Neural cell (in vitro differentiated cells): ENCODE data around the gene CNTNAP5. TPM values are rescaled to one million over a fixed set of nuclear protein-coding genes. Genes with fewer than 3 reads are reported as not detected.

Source experiments
- H2AFZ ChIP-seq: fragments of 200-600, 300-800 bp; sonication (generic), shearing (Covaris generic); 2 replicates; pipeline ENCODE4 v1.6.0; 2014; ENCODE audit warnings: low read depth, mild to moderate bottlenecking, antibody characterized with exemption, low read length, moderate library complexity
- H3F3A ChIP-seq: fragments of 200-600 bp; shearing (Covaris generic); 2 replicates; pipeline ENCODE4 v1.6.1; 2016; ENCODE audit warnings: mild to moderate bottlenecking, moderate library complexity, mixed read lengths, antibody characterized with exemption, low read length; ENCODE audit not compliant: insufficient read depth, poor library complexity, severe bottlenecking
- H3K27ac ChIP-seq: fragments of 200-600, 300-800 bp; sonication (generic), shearing (Covaris generic); 2 replicates; pipeline ENCODE4 v1.5.1; 2014; ENCODE audit warnings: mild to moderate bottlenecking, low read length, moderate library complexity
- H3K27me3 ChIP-seq: fragments of 300-800, 200-600 bp; sonication (generic), shearing (Covaris generic); 2 replicates; pipeline ENCODE4 v1.6.0; 2014; ENCODE audit warnings: mild to moderate bottlenecking, low read depth, low read length, moderate library complexity; ENCODE audit not compliant: insufficient read depth
- H3K36me3 ChIP-seq: fragments of 300-800, 200-600 bp; sonication (generic), shearing (Covaris generic); 2 replicates; pipeline ENCODE4 v1.5.1; 2014; ENCODE audit warnings: mild to moderate bottlenecking, antibody characterized with exemption, low read length, moderate library complexity; ENCODE audit not compliant: insufficient read depth
- H3K4me2 ChIP-seq: fragments of 300-800, 200-600 bp; sonication (generic), shearing (Covaris generic); 2 replicates; pipeline ENCODE4 v1.6.0; 2014; ENCODE audit warnings: mild to moderate bottlenecking, low read length
- H3K4me3 ChIP-seq: fragments of 300-800, 200-600 bp; sonication (generic), shearing (Covaris generic); 2 replicates; pipeline ENCODE4 v1.5.1; 2014; ENCODE audit warnings: mild to moderate bottlenecking, low read length, moderate library complexity
- H3K79me2 ChIP-seq: fragments of 200-600 bp; shearing (Covaris generic); replicated peaks from 2 replicates; pipeline ENCODE4 v1.6.0; 2014; ENCODE audit warnings: mild to moderate bottlenecking, low read length, moderate library complexity; ENCODE audit not compliant: insufficient read depth
- H3K9ac ChIP-seq: fragments of 300-800, 200-600 bp; sonication (generic), shearing (Covaris generic); 2 replicates; pipeline ENCODE4 v1.6.1; 2016; ENCODE audit warnings: mild to moderate bottlenecking, low read length, mixed read lengths
- H3K9me2 ChIP-seq: fragments of 200-600 bp; shearing (Covaris generic); 2 replicates; pipeline ENCODE4 v1.6.1; 2016; ENCODE audit warnings: mild to moderate bottlenecking, low read length, mixed read lengths; ENCODE audit not compliant: insufficient read depth
- H3K9me3 ChIP-seq: fragments of 200-600, 300-800 bp; sonication (generic), shearing (Covaris generic); 2 replicates; pipeline ENCODE4 v1.6.1; 2016; ENCODE audit warnings: mild to moderate bottlenecking, mixed run types, low read length, moderate library complexity, mixed read lengths
- H4K20me1 ChIP-seq: fragments of 200-600 bp; shearing (Covaris generic); 2 replicates; pipeline ENCODE4 v1.6.1; 2016; ENCODE audit warnings: mild to moderate bottlenecking, mixed run types; ENCODE audit not compliant: insufficient read depth
- CTCF ChIP-seq: fragments of 450-650 bp; IDR thresholded peaks from 2 replicates; pipeline ENCODE4 v1.5.1; 2014; ENCODE audit warnings: antibody characterized with exemption, mild to moderate bottlenecking, moderate library complexity; ENCODE audit not compliant: poor library complexity, severe bottlenecking
- EP300 ChIP-seq: fragments of 450-650 bp; conservative IDR thresholded peaks from 2 replicates; pipeline ENCODE4 v1.6.1; 2014; ENCODE audit warnings: antibody characterized with exemption, mild to moderate bottlenecking, moderate library complexity; ENCODE audit not compliant: poor library complexity, severe bottlenecking
- EZH2 ChIP-seq: fragments of 200-600, 300-800 bp; shearing (Covaris generic), sonication (generic); IDR thresholded peaks from 2 replicates; pipeline ENCODE4 v1.6.1; 2014; ENCODE audit warnings: antibody characterized with exemption, low read length, borderline replicate concordance, mild to moderate bottlenecking; ENCODE audit not compliant: insufficient read depth, poor library complexity, severe bottlenecking
- MXI1 ChIP-seq: fragments of 450-650 bp; conservative IDR thresholded peaks from 2 replicates; pipeline ENCODE4 v1.6.1; 2014; ENCODE audit warnings: antibody characterized with exemption, mild to moderate bottlenecking; ENCODE audit not compliant: poor library complexity, severe bottlenecking
- POLR2AphosphoS5 ChIP-seq: IDR thresholded peaks from 2 replicates; pipeline ENCODE4 v1.6.1; 2012
- RAD21 ChIP-seq: fragments of 450-650 bp; conservative IDR thresholded peaks from 2 replicates; pipeline ENCODE4 v1.6.1; 2014; ENCODE audit warnings: antibody characterized with exemption, mild to moderate bottlenecking, moderate library complexity
- REST ChIP-seq: IDR thresholded peaks from 2 replicates; pipeline ENCODE4 v1.6.1; 2012; ENCODE audit warnings: borderline replicate concordance
- SMC3 ChIP-seq: fragments of 450-650 bp; conservative IDR thresholded peaks from 2 replicates; pipeline ENCODE4 v1.6.1; 2014; ENCODE audit warnings: antibody characterized with exemption, mild to moderate bottlenecking, moderate library complexity; ENCODE audit not compliant: poor library complexity
- TAF1 ChIP-seq: IDR thresholded peaks from 2 replicates; pipeline ENCODE4 v1.6.1; 2012; ENCODE audit warnings: low read depth
- polyA plus RNA-seq: library from polyadenylated mRNA; depleted of rRNA; stranded (reverse); fragments of >200 nt; gene quantifications from 2 replicates; pipeline ENCODE4 v1.2.3, GENCODE V29; 2014

The CNTNAP5 gene
- polyA plus RNA-seq, 1 donor from 2014 or later, result 19.3 TPM

- Histone ChIP-seq H3K4me3 (no peak overlapping the region), H4K20me1 (no peaks in the 10 kb centered on the region), H3K9me2 (no peaks in the 10 kb centered on the region), H3K9ac (no peak overlapping the region), H3K9me3 (no peaks in the 10 kb centered on the region), H3K27ac (no peak overlapping the region), H3K4me2 (no peak overlapping the region), H3K27me3 (no peaks in the 10 kb centered on the region), H2AFZ (no peak overlapping the region), H3F3A (no peaks in the 10 kb centered on the region), H3K79me2 (no peaks in the 10 kb centered on the region), H3K36me3 (peaks cover 2% of the 10 kb centered on the region)
- no peak for TF ChIP-seq EZH2
- TF ChIP-seq MXI1, result no peak
- TF ChIP-seq POLR2AphosphoS5, result no peak
- no peak for TF ChIP-seq EP300
- TF ChIP-seq TAF1, result no peak
- no peak for TF ChIP-seq SMC3
- TF ChIP-seq REST, result no peak
- no peak for TF ChIP-seq RAD21
- no peak for TF ChIP-seq CTCF
Measured at GRCh38 chr2:124604940-124605339, 579.9 kb downstream of the CNTNAP5 start.

GRCh38 chr2:124607679-124608078 is 582.6 kb downstream of the CNTNAP5 start:
- Histone ChIP-seq H3K79me2 (no peaks in the 10 kb centered on the region), H3K4me2 (no peak overlapping the region), H2AFZ (no peak overlapping the region), H3K4me3 (no peak overlapping the region), H3K9me3 (no peaks in the 10 kb centered on the region), H3K36me3 (peaks cover 10% of the 10 kb centered on the region), H4K20me1 (no peaks in the 10 kb centered on the region), H3K27me3 (no peaks in the 10 kb centered on the region), H3K9ac (no peak overlapping the region), H3F3A (no peaks in the 10 kb centered on the region), H3K27ac (no peak overlapping the region), H3K9me2 (no peaks in the 10 kb centered on the region)
- no peak for TF ChIP-seq MXI1
- no peak for TF ChIP-seq RAD21
- TF ChIP-seq SMC3, result no peak
- TF ChIP-seq EP300, result no peak
- no peak for TF ChIP-seq TAF1
- no peak for TF ChIP-seq EZH2
- TF ChIP-seq POLR2AphosphoS5, result no peak
- no peak for TF ChIP-seq REST
- TF ChIP-seq CTCF, result no peak
